HepG2 (cell line): ENCODE data around the gene C1orf21. TPM values are rescaled to one million over a fixed set of nuclear protein-coding genes. Genes with fewer than 3 reads are reported as not detected.

ENCODE experiments used
- ATAC-seq: fragments of 200-7000 bp; cut with Tn5 transposase; 3 replicates; pipeline ENCODE4 v1.9.1; 2020; ENCODE audit warnings: mild to moderate bottlenecking, moderate library complexity
- BruUV-seq: library from RNA; stranded (reverse); fragments of 400-500 nt; replicated peaks from 2 replicates; lab custom pipeline; 2021; lab: Mats Ljungman, UMichigan
- CTCF ChIA-PET: fragments of 300-600 bp; formaldehyde crosslinking; extraction: SDS; loops from one replicate; lab custom pipeline; 2021; ENCODE audit warnings: low total read pairs, inconsistent platforms, low intra/inter-chr PET ratio; lab: Yijun Ruan, JAX
- POLR2A ChIA-PET: fragments of 350-600 bp; sonication (Branson Sonifier 250); formaldehyde crosslinking; loops from one replicate; lab custom pipeline; 2020; ENCODE audit warnings: antibody characterized with exemption, inconsistent platforms; lab: Yijun Ruan, JAX
- DNase-seq: peaks from one replicate; pipeline ENCODE4 v3.0.0-alpha.2; 2015; ENCODE audit warnings: low spot score
- FAIRE-seq: peaks from 3 replicates; lab custom pipeline; 2011; peaks lifted over from hg19 to GRCh38; lab: Jason Lieb, UNC
- H2AFZ ChIP-seq: one replicate; pipeline ENCODE4 v1.6.1; 2011; ENCODE audit warnings: low read length, inconsistent platforms
- H3K27ac ChIP-seq: fragments of 300-600 bp; 3 replicates; pipeline ENCODE4 v1.8.0; 2011; ENCODE audit warnings: mixed run types, mild to moderate bottlenecking, mixed read lengths, low read length, inconsistent platforms; ENCODE audit not compliant: insufficient read depth; ENCODE audit errors: extremely low read length
- H3K27me3 ChIP-seq, 2 experiments: fragments of 200-600 bp in 1 of 2; 2 replicates in 1 of 2; 3 replicates in 1 of 2; pipeline versions ENCODE4 v1.6.0 to v1.8.0; 2011; ENCODE audit warnings: low read length in 2 of 2, mild to moderate bottlenecking in 2 of 2, moderate library complexity in 2 of 2, inconsistent platforms in 1 of 2; ENCODE audit not compliant: insufficient read depth in 2 of 2, control insufficient read depth in 1 of 2
- H3K36me3 ChIP-seq, 2 experiments: fragments of 200-600 bp in 1 of 2; replicated peaks in 1 of 2; 2 replicates in 1 of 2; 3 replicates in 1 of 2; pipeline versions ENCODE4 v1.5.1 to v1.8.0; 2011; ENCODE audit warnings: low read length in 2 of 2, inconsistent platforms in 1 of 2; ENCODE audit not compliant: insufficient read depth in 2 of 2, control insufficient read depth in 1 of 2
- H3K4me1 ChIP-seq: 2 replicates; pipeline ENCODE4 v1.5.1; 2012; ENCODE audit warnings: low read length, inconsistent platforms; ENCODE audit not compliant: insufficient read depth
- H3K4me2 ChIP-seq: 2 replicates; pipeline ENCODE4 v1.6.0; 2011; ENCODE audit warnings: low read depth, low read length, inconsistent platforms
- H3K4me3 ChIP-seq, 3 experiments: fragments of 200-600 bp in 1 of 3; sonication (generic), shearing (Covaris generic) in 1 of 3; replicated peaks in 1 of 3; 2 replicates each; pipeline ENCODE4 v1.5.1; 2011 to 2016; ENCODE audit warnings: low read length in 3 of 3, inconsistent platforms in 2 of 3, low read depth in 2 of 3, mild to moderate bottlenecking in 2 of 3, control low read depth in 1 of 3, mixed read lengths in 1 of 3; ENCODE audit not compliant: insufficient read depth in 1 of 3
- H3K79me2 ChIP-seq: one replicate; pipeline ENCODE4 v1.6.1; 2011; ENCODE audit warnings: low read length, inconsistent platforms; ENCODE audit not compliant: insufficient read depth
- H3K9ac ChIP-seq: 2 replicates; pipeline ENCODE4 v1.6.0; 2011; ENCODE audit warnings: mild to moderate bottlenecking, low read depth, low read length, inconsistent platforms; ENCODE audit not compliant: insufficient read depth
- H3K9me3 ChIP-seq: 2 replicates; pipeline ENCODE4 v1.5.1; 2012; ENCODE audit warnings: mild to moderate bottlenecking, low read length
- H4K20me1 ChIP-seq: 2 replicates; pipeline ENCODE4 v1.6.0; 2011; ENCODE audit warnings: inconsistent platforms, mild to moderate bottlenecking, low read length, moderate library complexity; ENCODE audit not compliant: insufficient read depth
- CTCF ChIP-seq: sonication (generic); formaldehyde crosslinking; IDR thresholded peaks from 2 replicates; pipeline ENCODE4 v1.5.0; 2020; ENCODE audit warnings: mild to moderate bottlenecking, missing genetic modification reagents, moderate library complexity
- E2F2 ChIP-seq: sonication (generic); formaldehyde crosslinking; IDR thresholded peaks from 2 replicates; pipeline ENCODE4 v1.4.0; 2020; ENCODE audit warnings: missing genetic modification reagents, borderline replicate concordance
- MTA1 ChIP-seq: sonication (generic); formaldehyde crosslinking; IDR thresholded peaks from 2 replicates; pipeline ENCODE4 v1.4.0; 2020; ENCODE audit warnings: missing genetic modification reagents, mild to moderate bottlenecking, borderline replicate concordance
- MXI1 ChIP-seq: IDR thresholded peaks from 3 replicates; pipeline ENCODE4 v1.6.1; 2012; ENCODE audit warnings: low read depth, low read length, inconsistent platforms, borderline replicate concordance
- PHF21A ChIP-seq: sonication (generic); formaldehyde crosslinking; IDR thresholded peaks from 2 replicates; pipeline ENCODE4 v1.5.0; 2020; ENCODE audit warnings: mild to moderate bottlenecking, missing genetic modification reagents
- PRDM4 ChIP-seq: sonication (generic); formaldehyde crosslinking; IDR thresholded peaks from 2 replicates; pipeline ENCODE4 v1.9.0; 2021; ENCODE audit warnings: missing genetic modification reagents, borderline replicate concordance
- WGBS: methylation state at CpG from one replicate; pipeline ENCODE4 v1.1.6; 2017; ENCODE audit warnings: low lambda C conversion rate; 5-methylcytosine and 5-hydroxymethylcytosine counted together
- in situ Hi-C: cut with HindIII; loops from 2 replicates; pipeline ENCODE4 v1.10.0; 2017; ENCODE audit warnings: low pct_unique_long_range_greater_than_20kb; ENCODE audit not compliant: extremely low pct_ligation_motif_present
- intact Hi-C: fragments of 100-400 bp; cut with micrococcal nuclease; formaldehyde crosslinking; loops from one replicate; pipeline ENCODE4 v1.10.0; 2022; ENCODE audit not compliant: unreplicated experiment
- polyA plus RNA-seq, 8 experiments: library from polyadenylated mRNA; depleted of rRNA in 3 of 8; stranded (reverse) in 7 of 8; unstranded in 1 of 8; fragments of >200 nt; fragmentation: Illumina TruSeq in 4 of 8; extraction: Trizol in 4 of 8; gene quantifications; 2 replicates each; pipeline versions ENCODE4 v1.2.1 to v1.2.3, GENCODE V29; 2011 to 2016; ENCODE audit warnings: low read depth in 4 of 8, missing spikeins in 1 of 8, mixed read lengths in 1 of 8; ENCODE audit not compliant: insufficient read depth in 1 of 8
- total RNA-seq, 5 experiments: library from RNA; depleted of rRNA; stranded (reverse); fragments of >200 nt; fragmentation: Illumina TruSeq; extraction: Trizol; gene quantifications; 2 replicates each; pipeline ENCODE4 v1.2.3, GENCODE V29; 2016; ENCODE audit warnings: low read depth in 1 of 5

The C1orf21 gene
- total and polyA plus RNA-seq, 2 of the 13 experiments (the other 11 are each of a cell fraction or from before 2014, with no cell fraction given), result not detected

- in situ Hi-C loops (no loop called here), intact Hi-C loops (no loop called here)
- Histone ChIP-seq H4K20me1 (no peaks in the 10 kb centered on the region), H3K9ac (no peak overlapping the region), H3K27ac (no peak overlapping the region), H3K79me2 (no peaks in the 10 kb centered on the region), H3K36me3 (no peaks in the 10 kb centered on the region), H3K4me3 (no peak overlapping the region), H2AFZ (no peak overlapping the region), H3K27me3 (no peaks in the 10 kb centered on the region), H3K9me3 (no peaks in the 10 kb centered on the region), H3K4me1 (no peaks in the 10 kb centered on the region), H3K4me2 (no peak overlapping the region)
- POLR2A ChIA-PET, result no interaction called here
- no peak for DNase-seq
- TF ChIP-seq MTA1 (CRISPR knock-in tag), result no peak
- no peak for TF ChIP-seq E2F2 (CRISPR knock-in tag)
- no peak for TF ChIP-seq MXI1
- no peak for TF ChIP-seq PRDM4 (CRISPR knock-in tag)
- no peak for TF ChIP-seq PHF21A (CRISPR knock-in tag)
- peak; percentile 14; the same call in 1 of the 2 replicates for TF ChIP-seq CTCF (CRISPR knock-in tag)
- no peak for FAIRE-seq
- WGBS, result 15% methylated on average over 8 of the region's 8 CpGs
- ATAC-seq, result 0 out of 3 replicates have a peak, but pooled peaks have one; percentile 31
- BruUV-seq, result no TSS peak
- CTCF ChIA-PET, result no interaction called here
These were observed 210.3 kb downstream of the C1orf21 start for GRCh38 chr1:184596950-184597645.
